H1 (cell line): ENCODE measurements around the gene DSCAM. TPM values are rescaled to one million over a fixed set of nuclear protein-coding genes. Genes with fewer than 3 reads are reported as not detected.

Experiments used
- EZH2 ChIP-seq: fragments of 200-600 bp; sonication (generic); IDR thresholded peaks from 2 replicates; pipeline ENCODE4 v1.7.1; 2012; ENCODE audit warnings: low read depth, mild to moderate bottlenecking, moderate library complexity, low read length, inconsistent platforms; ENCODE audit not compliant: severe bottlenecking
- polyA plus RNA-seq, 7 experiments: library from polyadenylated mRNA; depleted of rRNA in 3 of 7; stranded (reverse) in 5 of 7; unstranded in 2 of 7; fragments of >200 nt in 5 of 7; fragments of 200-250 nt in 2 of 7; gene quantifications; 1 replicate in 5 of 7; 2 replicates in 1 of 7; 4 replicates in 1 of 7; pipeline versions ENCODE4 v1.2.1 to v1.2.3, GENCODE V29; 2011 to 2013; ENCODE audit warnings: missing spikeins in 2 of 7, mixed read lengths in 2 of 7
- total RNA-seq: library from RNA; stranded (reverse); fragmentation: NEBNext Ultra II Directional; extraction: Animal tissue kit (Norgen Biotek cat#: 25700); gene quantifications from 2 replicates; pipeline ENCODE4 v1.2.1, GENCODE V29; 2021

Gene DSCAM
- total and polyA plus RNA-seq, 2 of the 8 experiments (the other 6 are each of a cell fraction or from before 2014, with no cell fraction given) = 0.02 to 0.15 TPM

DNA sequence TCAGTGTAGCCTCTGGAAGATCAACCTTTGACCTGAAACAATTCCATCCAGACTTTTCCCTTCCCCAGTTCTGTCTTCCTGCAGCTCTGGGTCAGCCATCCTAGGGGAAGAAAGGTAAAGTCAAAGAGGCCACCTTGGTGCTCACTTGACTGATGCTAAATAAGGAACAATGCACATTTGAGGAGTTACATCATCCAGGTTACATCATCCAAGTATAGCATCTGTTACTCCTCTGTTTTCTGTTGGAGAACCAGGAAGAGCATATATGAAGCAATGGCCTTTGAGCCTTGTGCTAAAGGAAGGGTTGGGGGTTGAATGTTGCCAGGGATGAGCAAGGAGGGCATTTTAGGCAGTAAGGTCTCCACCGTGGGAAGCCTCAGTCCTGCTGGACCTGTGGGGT lies 3.1 kb upstream of the DSCAM start (continued):
- no peak for TF ChIP-seq EZH2
